GM12865 (cell line): Measurements from ENCODE around the gene DUOXA2.
A peak's percentile ranks its signal among the peaks of the same experiment; 100 is the strongest.

Source experiments
- DNase-seq: peaks from one replicate; pipeline ENCODE4 v3.0.0; 2010; ENCODE audit warnings: low read depth
- H3K4me3 ChIP-seq: 2 replicates; pipeline ENCODE4 v1.5.1; 2011; ENCODE audit warnings: mild to moderate bottlenecking, low read depth, low read length, control low read depth
- CTCF ChIP-seq: IDR thresholded peaks from 2 replicates; pipeline ENCODE4 v1.5.1; 2011; ENCODE audit warnings: low read length, control low read depth, low read depth, inconsistent platforms; ENCODE audit not compliant: insufficient read depth; ENCODE audit errors: missing control alignments

The DUOXA2 gene

GRCh38 chr15:45156744-45157455, 42.8 kb downstream of the DUOXA2 start:
- no peak overlapping the region for H3K4me3 ChIP-seq
- DNase-seq, result no peak
- no peak for TF ChIP-seq CTCF

GRCh38 chr15:45157974-45158373, 43.8 kb downstream of the DUOXA2 start:
- no peak for DNase-seq
- no peak for TF ChIP-seq CTCF
- H3K4me3 ChIP-seq, result no peak overlapping the region

GRCh38 chr15:45161666-45162065, 47.5 kb downstream of the DUOXA2 start:
- DNase-seq, result no peak
- H3K4me3 ChIP-seq, result no peak overlapping the region
- no peak for TF ChIP-seq CTCF

- TF ChIP-seq CTCF, result peak; percentile 94
- DNase-seq, result peak; percentile 83
- no peak overlapping the region for H3K4me3 ChIP-seq
Observed at GRCh38 chr15:45162771-45163507, 48.8 kb downstream of the DUOXA2 start.

- no peak for TF ChIP-seq CTCF
- H3K4me3 ChIP-seq, result no peak overlapping the region
- DNase-seq, result no peak
Observed at GRCh38 chr15:45163508-45163856, 49.4 kb downstream of the DUOXA2 start.

- no peak for DNase-seq
- TF ChIP-seq CTCF, result no peak
- no peak overlapping the region for H3K4me3 ChIP-seq
Observed at GRCh38 chr15:45164914-45165313, 50.8 kb downstream of the DUOXA2 start.
